GM18505 (cell line): Measurements from ENCODE around the gene HAPLN3.
"Not testable (repeated sequence)": the region's sequence is repeated elsewhere in the genome, so short reads cannot be mapped to it uniquely, and the experiment has no call there.

Experiments
- ATAC-seq: cut with Tn5 transposase; IDR thresholded peaks from one replicate; pipeline ENCODE4 v1.9.1; 2021; ENCODE audit not compliant: unreplicated experiment
- POLR2A ChIP-seq: IDR thresholded peaks from 4 replicates; pipeline ENCODE4 v1.6.1; 2011; ENCODE audit warnings: borderline replicate concordance; ENCODE audit not compliant: insufficient read depth, insufficient read length; ENCODE audit errors: extremely low read depth

The HAPLN3 gene

GRCh38 chr15:88894819-88895767 is at the start of gene HAPLN3:
Gene HAPLN3 (minus strand): TSS chr15:88895544. CDS start chr15:88887298, 8,246 bp downstream.
- TF ChIP-seq POLR2A = no peak
- ATAC-seq = no peak

DNA sequence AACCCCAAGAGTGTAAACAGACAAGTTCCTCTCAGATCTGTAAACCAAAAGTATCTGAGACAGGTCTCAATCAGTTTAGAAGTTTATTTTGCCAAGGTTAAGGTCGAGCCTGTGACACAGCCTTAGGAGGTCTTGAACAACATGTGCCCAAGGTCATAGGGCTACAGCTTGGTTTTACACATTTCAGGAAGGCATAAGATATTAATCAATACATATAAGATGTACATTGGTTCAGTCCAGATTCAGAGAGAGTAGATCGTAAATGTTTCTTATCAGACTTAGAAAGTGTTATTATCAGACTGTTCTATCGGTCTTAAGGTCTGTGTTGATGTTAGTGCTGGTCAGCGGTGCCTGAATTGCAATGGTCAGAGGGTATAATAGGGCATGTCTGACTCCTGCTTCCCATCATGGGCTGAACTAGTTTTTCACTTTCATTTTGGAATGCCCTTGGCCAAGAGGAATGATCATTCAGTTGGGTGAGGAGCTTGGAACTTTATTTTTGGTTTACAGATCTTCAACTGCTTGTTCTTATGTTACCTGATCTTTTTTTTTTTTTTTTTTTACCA is 44.8 kb upstream of the HAPLN3 start:
- no peak for TF ChIP-seq POLR2A
- no peak for ATAC-seq

DNA sequence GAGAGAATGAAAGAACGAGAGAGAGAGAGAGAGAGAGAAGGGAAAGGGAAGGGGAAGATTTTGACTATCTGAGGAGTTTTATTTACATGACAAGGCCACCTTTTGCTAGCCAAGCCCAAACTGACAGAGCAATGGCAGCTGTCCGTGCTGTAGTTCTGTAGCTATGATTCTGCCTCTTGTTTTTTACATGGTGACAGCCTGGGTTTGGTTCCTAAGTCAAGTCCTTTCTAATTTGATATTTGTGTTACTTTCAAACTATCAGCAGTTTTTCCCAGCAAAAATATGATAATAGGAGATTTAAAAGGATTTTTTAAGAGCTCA is 44.1 kb upstream of the HAPLN3 start:
- no peak for ATAC-seq
- no peak for TF ChIP-seq POLR2A

DNA sequence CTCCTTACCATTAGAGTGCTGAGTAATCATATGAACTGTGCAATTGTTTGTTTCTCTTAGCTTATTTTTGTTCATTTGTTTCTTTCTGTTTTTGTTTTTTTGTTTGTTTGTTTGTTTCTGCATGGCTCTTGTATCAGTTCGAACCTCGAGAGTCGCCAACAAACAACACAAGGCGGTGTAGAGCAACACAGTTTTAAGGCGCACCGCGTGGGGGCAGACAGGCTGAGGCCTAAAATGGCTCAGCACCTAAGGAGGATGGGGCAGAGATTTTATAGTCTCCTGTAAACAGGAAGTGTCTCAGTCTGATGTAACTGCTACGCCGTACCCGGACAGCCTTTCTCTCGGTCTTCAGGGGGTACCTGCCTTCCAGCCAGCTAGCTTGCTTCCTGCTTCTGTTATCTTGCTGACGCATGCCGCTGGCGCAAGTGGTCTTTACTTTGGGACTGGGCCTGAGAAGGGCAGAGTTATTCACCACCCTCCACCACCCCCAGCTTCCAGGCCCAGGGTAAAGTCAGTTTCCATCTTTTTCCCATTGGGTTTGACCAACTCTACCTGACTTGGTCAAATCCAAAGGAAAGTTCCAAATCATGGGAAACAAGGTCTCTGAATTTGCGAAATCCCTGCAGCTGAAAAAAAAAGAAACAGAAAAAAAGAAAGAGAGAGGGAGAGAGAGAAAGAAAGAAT is 43.6 kb upstream of the HAPLN3 start:
- TF ChIP-seq POLR2A = no peak
- ATAC-seq = no peak

- not testable (repeated sequence) for ATAC-seq
Measured at GRCh38 chr15:88934449-88934848, 39.1 kb upstream of the HAPLN3 start.

DNA sequence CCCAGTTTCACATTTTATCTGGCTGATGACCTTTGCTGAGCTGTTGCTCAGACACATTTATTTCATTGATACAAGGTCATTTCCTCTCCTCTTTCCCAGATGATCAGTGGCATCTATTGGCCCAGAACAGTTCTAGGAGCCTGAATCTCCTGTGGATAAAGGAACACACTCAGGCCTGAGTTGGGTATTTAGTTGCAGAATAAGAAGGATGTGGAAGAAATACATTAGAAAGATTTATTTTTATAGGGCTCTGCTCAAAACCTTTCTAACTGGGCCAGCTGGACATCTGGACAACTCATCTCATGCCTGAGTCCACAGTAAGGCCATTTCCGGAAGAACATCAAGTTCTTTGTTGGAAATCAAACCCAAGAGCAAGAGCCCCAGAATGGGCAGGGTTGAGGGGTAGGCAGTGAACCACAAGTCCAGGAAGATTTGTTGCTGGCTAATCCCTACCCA is 37.6 kb upstream of the HAPLN3 start:
- no peak for TF ChIP-seq POLR2A

DNA sequence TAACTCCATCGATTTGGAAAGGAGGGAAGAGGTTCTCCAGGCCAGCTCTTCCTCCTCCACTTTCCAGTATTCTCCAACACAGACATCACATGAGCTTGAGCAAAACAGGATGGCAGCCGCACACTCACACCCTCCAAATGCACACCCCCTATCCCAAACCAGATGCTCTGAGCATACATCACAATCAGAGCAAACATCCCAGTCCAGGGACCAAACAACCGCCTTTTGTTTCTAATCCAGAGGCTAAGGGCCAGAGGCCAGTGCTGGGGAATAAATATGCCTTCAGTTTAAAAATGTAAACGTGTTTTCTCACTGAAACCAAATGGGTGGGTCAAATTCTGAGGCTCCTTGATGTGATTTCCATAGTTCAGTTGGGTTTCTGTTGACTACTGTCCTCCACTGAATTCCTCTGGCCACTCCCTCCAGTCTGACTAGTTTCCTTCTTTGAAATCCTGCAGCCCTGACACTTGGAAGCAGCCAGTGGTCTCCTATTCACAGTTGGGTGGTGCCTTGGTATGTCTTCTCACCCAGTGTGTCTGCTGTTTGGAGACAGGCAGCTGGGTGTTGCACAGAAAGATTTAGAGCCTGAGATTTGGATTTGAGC is 37.0 kb upstream of the HAPLN3 start:
- ATAC-seq = no peak
- no peak for TF ChIP-seq POLR2A

More for the DNA sequence above, 37.6 kb upstream of the HAPLN3 start:
- ATAC-seq = no peak

GRCh38 chr15:88930579-88930978 is 35.2 kb upstream of the HAPLN3 start:
- no peak for TF ChIP-seq POLR2A
- ATAC-seq = no peak

DNA sequence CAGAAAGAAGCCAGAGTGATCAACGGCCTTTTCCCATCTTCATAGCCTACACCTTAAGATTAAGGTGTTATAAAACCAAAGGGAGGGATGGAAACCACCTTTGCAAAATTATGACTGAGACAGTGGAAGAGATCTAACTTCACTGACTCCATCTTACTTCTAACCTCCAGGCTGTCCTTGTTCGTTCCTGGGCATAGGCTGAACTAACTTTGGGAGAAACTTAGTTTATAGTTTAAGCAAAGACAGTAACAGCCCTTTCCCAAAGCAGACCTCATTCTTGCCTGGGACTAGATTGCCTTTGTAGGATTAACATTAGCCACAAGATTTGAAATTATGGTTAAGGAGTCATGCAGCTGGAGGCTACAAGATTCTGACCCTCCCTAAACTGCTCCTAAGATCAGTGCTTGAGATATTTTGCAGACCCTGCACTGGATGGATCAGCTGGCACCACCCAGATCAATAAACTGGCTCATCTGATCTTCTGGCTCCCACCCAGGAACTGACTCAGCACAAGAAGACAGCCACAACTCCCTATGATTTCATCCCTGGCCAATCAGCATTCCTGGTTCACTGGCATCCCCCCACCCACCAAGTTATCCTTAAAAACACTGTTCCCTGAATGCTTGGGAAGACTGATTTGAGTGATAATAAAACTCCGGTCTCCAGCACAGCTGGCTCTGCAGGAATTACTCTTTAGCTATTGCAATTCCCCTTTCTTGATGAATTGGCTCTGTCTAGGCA is 34.2 kb upstream of the HAPLN3 start:
- ATAC-seq = not testable (repeated sequence)

GRCh38 chr15:88928192-88928591 is 32.8 kb upstream of the HAPLN3 start:
- not testable (repeated sequence) for ATAC-seq

GRCh38 chr15:88925648-88926047 is 30.3 kb upstream of the HAPLN3 start:
- not testable (repeated sequence) for ATAC-seq

- ATAC-seq = peak; percentile 79
Measured at GRCh38 chr15:88920892-88921435, 25.6 kb upstream of the HAPLN3 start.
